GM13977 (cell line): Measurements from ENCODE around the gene TAOK3.
A peak's percentile ranks its signal among the peaks of the same experiment; 100 is the strongest.
"Not testable (repeated sequence)": the region's sequence is repeated elsewhere in the genome, so short reads cannot be mapped to it uniquely, and the experiment has no call there.

Experiments
- DNase-seq: peaks from one replicate; pipeline ENCODE4 v3.0.0; 2012; ENCODE audit warnings: low spot score
- CTCF ChIP-seq: IDR thresholded peaks from 2 replicates; pipeline ENCODE4 v1.5.1; 2012; ENCODE audit warnings: mild to moderate bottlenecking, control low read depth; ENCODE audit not compliant: insufficient read depth; ENCODE audit errors: extremely low read depth, missing control alignments
- in situ Hi-C: fragments of 300-500 bp; cut with MboI; formaldehyde crosslinking; loops from one replicate; pipeline ENCODE4 v1.12.0; 2022; ENCODE audit warnings: low sequenced_read_pairs, low pct_unique_long_range_greater_than_20kb, mixed read lengths, inconsistent platforms; ENCODE audit not compliant: unreplicated experiment

TAOK3 gene

GRCh38 chr12:118145113-118145797 lies 227.5 kb downstream of the TAOK3 start:
- in situ Hi-C loops = no loop called here

GRCh38 chr12:118144499-118144898 lies 228.2 kb downstream of the TAOK3 start:
- in situ Hi-C loops = no loop called here
- no peak for TF ChIP-seq CTCF
- no peak for DNase-seq

More at GRCh38 chr12:118145113-118145797, 227.5 kb downstream of the TAOK3 start:
- peak; percentile 71 for DNase-seq
- TF ChIP-seq CTCF = no peak

GRCh38 chr12:118140825-118141224 lies 231.9 kb downstream of the TAOK3 start:
- TF ChIP-seq CTCF = no peak
- in situ Hi-C loops = no loop called here

GRCh38 chr12:118137148-118137678 lies 235.5 kb downstream of the TAOK3 start:
- in situ Hi-C loops = no loop called here
- TF ChIP-seq CTCF = no peak
- DNase-seq = no peak

More at GRCh38 chr12:118140825-118141224, 231.9 kb downstream of the TAOK3 start:
- DNase-seq = no peak

GRCh38 chr12:118136559-118137003 lies 236.1 kb downstream of the TAOK3 start:
- in situ Hi-C loops = no loop called here
- TF ChIP-seq CTCF = no peak
- peak; percentile 64 for DNase-seq

- peak; percentile 96 for DNase-seq
- peak; percentile 8 for TF ChIP-seq CTCF
- in situ Hi-C loops = no loop called here
Measured at GRCh38 chr12:118135788-118136558, 236.7 kb downstream of the TAOK3 start, which contains the start of gene PEBP1. Gene PEBP1 (plus strand): TSS chr12:118136124. CDS start chr12:118136210, 86 bp downstream.

GRCh38 chr12:118129436-118129835 lies 243.3 kb downstream of the TAOK3 start:
- DNase-seq, in situ Hi-C loops: not testable (repeated sequence)
